HG03095 (cell line): ENCODE results near the gene RNASE13.
"Not testable (repeated sequence)": the region's sequence is repeated elsewhere in the genome, so short reads cannot be mapped to it uniquely, and the experiment has no call there.

Experiments used
- ATAC-seq: cut with Tn5 transposase; IDR thresholded peaks from one replicate; pipeline ENCODE4 v1.9.1; 2021; ENCODE audit warnings: moderate library complexity; ENCODE audit not compliant: unreplicated experiment

Gene RNASE13

DNA sequence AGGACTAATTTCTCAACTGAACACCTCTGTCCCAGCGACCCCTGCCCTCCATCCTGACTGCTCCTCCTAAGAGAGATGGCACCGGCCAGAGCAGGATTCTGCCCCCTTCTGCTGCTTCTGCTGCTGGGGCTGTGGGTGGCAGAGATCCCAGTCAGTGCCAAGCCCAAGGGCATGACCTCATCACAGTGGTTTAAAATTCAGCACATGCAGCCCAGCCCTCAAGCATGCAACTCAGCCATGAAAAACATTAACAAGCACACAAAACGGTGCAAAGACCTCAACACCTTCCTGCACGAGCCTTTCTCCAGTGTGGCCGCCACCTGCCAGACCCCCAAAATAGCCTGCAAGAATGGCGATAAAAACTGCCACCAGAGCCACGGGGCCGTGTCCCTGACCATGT is 8.3 kb upstream of the RNASE13 start:
- no peak for ATAC-seq

DNA sequence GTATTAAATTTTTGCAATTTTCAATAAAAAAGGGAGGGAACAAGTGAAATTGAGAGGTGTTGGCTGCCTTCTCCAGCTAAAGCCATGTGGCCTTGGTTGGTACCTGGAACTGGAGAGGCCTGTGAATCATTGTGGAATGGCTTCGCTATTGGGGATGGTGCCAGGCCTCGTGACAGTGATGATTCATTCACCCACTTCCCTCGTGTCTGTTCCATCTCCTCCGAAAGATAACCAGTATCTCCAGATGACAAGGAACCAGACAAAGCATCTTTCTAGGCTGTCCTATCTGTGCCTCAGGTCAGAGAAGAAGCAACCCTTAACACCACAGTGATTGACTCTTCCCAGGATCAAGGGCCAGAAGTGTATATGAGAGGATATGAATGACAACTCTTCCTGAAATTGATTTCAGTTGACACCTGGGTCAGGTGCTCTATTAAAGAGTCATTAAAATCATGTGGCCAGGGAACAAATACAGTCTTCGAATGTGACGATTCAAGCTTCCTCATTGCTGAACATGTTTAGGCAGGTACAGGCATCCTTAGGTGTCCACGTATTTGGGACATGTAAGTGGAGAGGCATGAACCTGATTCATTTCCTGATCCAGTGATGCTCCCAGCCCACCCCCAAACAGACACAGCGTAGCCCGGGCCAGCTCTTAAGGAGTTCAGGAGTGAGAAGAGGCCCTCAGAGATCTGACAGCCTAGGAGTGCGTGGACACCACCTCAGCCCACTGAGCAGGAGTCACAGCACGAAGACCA is 7.2 kb upstream of the RNASE13 start, which contains the start of gene RNASE7:
Gene RNASE7 (plus strand): TSS at position 687 of the 758 bp plus-strand sequence. CDS start 631 bp downstream, outside the sequence.
- no peak for ATAC-seq

- ATAC-seq: not testable (repeated sequence)
Measured at GRCh38 chr14:21040941-21041340, 6.3 kb upstream of the RNASE13 start.

GRCh38 chr14:21040370-21040925 is 5.8 kb upstream of the RNASE13 start:
- no peak for ATAC-seq

DNA sequence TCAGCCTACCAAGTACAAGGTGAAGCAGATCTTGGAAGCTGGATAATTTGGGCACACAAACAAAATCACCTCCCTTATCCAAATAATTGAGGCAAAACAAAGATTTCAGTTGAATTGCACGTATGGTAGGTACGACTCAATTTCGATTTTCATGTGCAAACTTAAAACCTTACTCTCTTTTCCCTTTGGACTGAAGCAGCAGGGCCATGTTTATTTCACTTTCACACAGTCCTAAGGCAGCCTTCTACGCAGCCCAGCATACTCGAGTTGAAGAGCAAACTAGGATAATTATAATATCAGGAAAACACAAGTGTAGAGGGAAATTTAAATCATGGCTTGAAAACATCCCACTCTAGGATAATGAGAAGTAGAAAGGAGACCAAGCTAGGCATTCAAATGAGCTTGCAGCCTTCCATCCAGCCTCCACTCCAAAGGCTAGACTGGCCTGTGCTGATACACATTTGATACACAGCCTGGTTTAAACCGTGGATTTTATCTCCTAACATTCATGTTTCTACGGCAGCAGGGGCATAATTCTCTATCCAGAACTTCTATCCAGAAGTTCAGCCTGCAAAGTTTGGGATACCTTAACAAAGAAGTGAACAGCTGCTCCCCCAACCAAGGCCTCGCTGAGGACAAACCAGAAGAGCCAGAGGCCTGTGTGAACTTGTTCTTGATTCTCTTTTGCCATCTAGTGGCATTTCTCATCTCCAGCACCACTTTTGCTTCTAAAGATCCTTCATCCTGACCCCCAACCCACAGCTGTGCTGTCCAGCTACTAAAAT is 5.2 kb upstream of the RNASE13 start:
- ATAC-seq: no peak

DNA sequence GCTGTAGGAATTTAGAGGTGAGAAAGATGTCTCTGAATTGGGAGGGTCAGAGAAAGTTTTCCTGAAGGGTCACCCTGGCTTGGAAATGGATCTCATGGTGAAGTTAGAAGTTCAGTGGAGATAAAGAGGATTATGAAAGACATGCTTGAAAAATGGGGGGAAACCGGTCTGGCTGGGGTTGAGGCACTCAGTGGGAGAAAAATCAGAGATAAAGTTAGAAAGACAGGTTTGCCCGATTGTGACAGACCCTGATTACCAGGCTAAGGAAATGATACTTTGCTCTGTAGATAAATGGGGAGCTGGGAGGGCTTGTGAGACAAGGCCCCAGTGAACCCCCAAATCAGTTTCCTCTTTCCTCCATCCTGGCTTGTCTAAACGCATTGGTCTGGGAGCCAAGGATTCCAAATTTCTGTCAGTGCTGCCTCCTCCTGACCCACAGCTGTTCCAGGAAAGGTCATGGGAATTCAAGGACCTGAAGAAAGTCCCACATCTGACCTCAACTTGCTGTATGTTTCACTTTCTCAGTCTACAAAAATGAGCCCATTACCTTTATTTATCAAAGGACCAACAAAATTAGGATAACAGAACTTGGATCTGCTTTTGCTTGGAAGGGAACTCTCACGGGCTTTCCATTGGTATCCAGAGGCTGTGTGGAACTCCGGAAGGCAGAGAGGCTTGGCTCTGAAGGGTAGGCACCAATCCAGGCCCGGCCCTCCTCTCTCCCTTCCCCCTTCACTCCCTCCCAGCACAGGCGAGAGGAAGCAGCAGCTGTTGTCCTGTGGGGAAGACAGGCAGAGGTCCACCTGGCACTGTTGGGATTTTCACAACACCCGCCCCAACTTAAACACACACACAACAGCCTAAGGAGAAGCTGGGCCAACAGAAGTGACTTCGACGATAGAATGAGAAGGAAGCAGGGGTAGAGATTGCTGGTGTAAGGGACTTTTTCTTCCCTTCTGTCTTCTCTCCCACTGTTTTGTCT is 4.1 kb upstream of the RNASE13 start:
- ATAC-seq: no peak

- ATAC-seq: no peak
Measured at GRCh38 chr14:21037156-21037555, 2.5 kb upstream of the RNASE13 start.

DNA sequence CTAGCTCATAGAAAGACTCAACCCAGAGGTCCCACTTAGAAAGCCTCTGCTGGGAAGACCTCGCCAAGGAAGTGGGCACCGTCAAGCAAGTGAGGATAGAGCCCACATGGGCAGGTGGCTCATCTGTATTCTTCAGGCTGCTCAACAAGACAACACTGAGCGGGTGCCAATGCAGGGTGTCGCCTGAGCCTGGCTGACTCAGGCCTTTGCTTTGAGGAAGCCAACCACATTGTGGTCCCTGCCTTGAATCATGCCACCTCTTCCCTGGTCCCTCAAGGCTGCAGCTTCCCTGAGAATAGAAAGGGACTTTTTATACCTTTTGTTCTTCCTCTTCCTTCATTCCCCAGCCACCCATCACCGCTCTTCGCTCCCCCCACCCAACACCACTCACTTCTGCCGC is 2.1 kb upstream of the RNASE13 start:
- no peak for ATAC-seq

DNA sequence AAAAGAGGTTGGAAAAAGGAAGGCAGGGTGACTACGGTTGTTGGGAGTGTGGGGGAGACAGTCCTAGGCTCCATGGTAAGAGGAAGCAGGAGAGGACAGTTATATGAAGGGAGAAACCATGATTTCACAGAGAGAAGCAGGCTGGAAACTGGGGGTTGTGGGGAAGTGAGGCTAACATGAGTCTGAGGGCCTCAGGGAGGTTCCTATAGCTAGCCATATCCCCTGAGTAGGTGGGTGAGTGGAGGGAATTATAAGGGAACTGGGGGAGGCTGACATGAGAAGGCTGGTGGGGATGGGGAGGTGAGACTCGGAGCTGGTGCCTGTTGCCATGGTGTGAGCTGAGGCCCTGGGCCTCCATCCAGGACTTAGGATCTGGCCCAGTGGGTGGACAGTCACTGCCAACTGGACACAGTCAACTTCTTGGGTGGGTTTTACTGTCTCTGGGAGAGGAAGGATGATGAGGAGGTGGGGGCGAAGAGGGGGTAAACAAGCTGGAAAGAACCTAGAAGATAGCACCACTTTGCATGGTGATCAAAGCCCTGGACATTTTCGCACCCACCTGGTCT is 1.4 kb downstream of the RNASE13 start:
- ATAC-seq: no peak

DNA sequence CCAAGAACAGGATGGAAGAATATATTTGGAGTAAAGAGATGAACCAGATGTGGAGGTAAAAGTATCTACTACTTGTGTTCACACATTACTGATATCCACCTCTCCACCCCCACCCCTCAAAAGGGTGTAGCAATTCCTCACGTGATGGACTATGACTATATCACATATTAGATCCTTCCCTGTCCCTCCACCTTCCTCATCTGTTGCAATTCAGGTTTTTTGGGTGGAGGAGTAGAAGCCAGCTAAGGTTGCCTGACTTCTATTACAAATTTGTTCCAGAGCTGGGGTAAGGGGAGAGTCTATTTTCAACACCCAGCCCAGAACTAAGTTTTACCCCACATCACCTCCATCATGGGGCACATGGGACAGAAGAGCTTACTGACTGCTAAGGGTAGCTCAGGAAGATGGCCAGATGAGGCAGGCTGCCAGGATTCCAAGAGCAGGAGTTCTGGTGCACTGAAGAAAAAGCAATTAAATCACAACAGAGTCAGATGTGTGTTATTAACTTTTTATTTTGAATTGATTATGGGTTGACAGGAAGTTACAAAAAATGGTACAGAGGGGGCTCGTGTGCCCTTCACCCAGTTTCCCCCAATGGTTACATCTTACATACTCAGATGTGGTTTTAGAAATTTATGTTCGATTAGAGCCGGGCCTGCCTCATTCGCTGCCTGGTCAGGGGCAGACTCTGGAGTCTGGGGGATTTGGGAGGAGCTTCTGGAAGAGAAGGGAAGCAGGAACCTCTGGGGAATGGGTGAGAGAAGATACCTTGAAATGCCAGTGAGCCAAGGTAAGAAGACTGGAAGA is 2.1 kb downstream of the RNASE13 start:
- ATAC-seq: no peak

DNA sequence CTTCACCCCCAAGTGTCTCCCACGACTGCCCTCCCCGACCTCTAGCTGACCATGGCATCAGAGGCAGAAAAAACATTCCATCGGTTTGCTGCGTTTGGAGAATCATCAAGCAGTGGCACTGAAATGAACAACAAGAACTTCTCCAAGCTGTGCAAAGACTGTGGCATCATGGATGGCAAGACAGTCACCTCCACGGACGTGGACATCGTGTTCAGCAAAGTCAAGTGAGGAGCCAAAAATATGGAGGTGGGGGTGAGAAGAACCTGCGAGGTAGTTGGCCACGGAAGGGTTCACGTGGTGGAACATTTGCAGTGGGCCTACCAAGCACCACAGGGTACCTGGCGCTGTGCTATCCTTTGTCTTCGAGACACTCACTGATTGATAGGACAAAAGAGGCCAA is 4.1 kb downstream of the RNASE13 start:
- no peak for ATAC-seq

DNA sequence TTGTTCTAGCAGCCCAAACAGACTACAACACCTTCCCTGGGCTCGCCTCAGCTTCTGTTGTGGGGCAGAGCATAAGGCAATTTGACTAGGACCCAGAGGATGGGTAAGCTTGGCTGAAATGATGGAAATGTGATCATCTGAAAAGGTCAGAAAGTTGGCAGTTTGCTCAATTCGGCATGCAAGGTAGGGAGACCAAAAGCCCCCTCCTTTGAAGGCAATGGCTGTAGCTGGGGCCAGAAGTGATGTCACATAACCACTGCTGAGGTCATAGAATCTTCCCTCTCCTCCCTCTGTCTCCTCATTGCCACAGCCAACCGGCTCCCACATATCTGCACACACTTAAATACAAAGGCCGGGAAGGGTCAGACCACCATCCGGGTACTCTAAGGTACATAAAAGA is 4.7 kb downstream of the RNASE13 start, which contains the start of gene TPPP2:
Gene TPPP2 (plus strand): TSS at position 301 of the 400 bp plus-strand sequence. CDS start 365 bp downstream, outside the sequence.
- ATAC-seq: no peak

GRCh38 chr14:21026988-21027315 is 7.7 kb downstream of the RNASE13 start:
- ATAC-seq: no peak

- ATAC-seq: no peak
Measured at GRCh38 chr14:21026274-21026987, 8.2 kb downstream of the RNASE13 start.

DNA sequence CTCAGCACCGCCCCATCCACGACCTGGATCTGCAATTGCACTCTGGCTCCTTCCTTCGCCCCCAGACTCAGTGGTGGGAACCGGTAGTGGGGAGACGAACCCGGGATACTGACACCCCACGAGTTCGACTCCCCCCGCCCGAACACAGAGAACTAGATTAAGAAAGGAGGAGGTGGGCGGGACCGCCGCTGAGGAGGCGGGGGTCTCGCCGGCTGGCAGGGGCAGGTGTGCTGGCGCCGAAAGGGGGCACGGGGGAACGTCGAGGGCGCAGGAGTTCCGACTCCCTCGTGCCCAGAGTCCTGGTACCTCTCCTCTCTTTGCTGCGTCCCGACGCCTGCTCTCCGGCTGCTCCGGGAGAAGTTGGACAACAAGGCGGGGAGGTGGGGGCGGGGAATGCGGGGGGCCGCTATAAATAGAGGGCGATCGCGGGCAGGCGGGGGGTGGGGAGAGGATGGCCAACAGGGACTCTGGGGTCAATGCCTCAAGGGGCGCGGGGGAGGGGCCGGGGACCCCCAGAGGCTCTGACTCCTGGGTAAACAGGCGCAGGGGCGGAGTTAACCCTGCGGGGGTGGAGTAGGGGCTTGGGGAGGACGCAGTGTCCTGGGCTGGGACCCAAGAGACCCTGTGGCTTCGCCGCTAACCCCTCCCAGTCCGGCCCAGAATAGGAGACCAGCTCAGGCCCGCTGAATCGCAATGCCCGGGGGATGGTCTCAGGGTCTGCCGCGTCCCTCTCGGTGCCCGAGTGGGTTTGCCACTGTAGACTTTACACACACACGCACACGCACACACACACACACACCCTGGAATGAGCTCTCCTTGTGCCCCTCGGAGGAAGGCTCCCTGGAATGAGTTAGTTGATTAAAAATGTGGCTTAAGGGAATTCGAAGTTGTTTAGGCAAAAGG is 9.0 kb downstream of the RNASE13 start:
- ATAC-seq: no peak

GRCh38 chr14:21024585-21025370 is 9.8 kb downstream of the RNASE13 start, which contains the start of gene NDRG2:
TSS of gene NDRG2 (minus strand) at chr14:21025061. CDS start at chr14:21023315, 1,746 bp downstream.
- no peak for ATAC-seq
